WTC11 (cell line): ENCODE results near the gene MRC2. TPM values are rescaled to one million over a fixed set of nuclear protein-coding genes. Genes with fewer than 3 reads are reported as not detected.

ENCODE experiments used
- ATF2 ChIP-seq: sonication (generic); formaldehyde crosslinking; IDR thresholded peaks from 2 replicates; pipeline ENCODE4 v1.8.1; 2022; ENCODE audit warnings: low read depth, missing genetic modification reagents, borderline replicate concordance
- EMX1 ChIP-seq: fragments of 250-450 bp; sonication (Bioruptor Pico); IDR thresholded peaks from 2 replicates; pipeline ENCODE4 v1.8.0; 2021; ENCODE audit warnings: mild to moderate bottlenecking
- ERG ChIP-seq: fragments of 250-450 bp; sonication (Bioruptor Pico); IDR thresholded peaks from 2 replicates; pipeline ENCODE4 v1.8.0; 2021; ENCODE audit warnings: mild to moderate bottlenecking
- NFYB ChIP-seq: sonication (generic); formaldehyde crosslinking; conservative IDR thresholded peaks from 2 replicates; pipeline ENCODE4 v1.8.0; 2022; ENCODE audit warnings: low read depth, missing genetic modification reagents
- OVOL2 ChIP-seq: fragments of 250-450 bp; sonication (Bioruptor Pico); IDR thresholded peaks from 2 replicates; pipeline ENCODE4 v1.9.0; 2021; ENCODE audit warnings: mild to moderate bottlenecking, borderline replicate concordance
- USF1 ChIP-seq: sonication (generic); formaldehyde crosslinking; IDR thresholded peaks from 2 replicates; pipeline ENCODE4 v1.8.0; 2022; ENCODE audit warnings: mild to moderate bottlenecking, missing genetic modification reagents
- ZNF281 ChIP-seq: sonication (generic); formaldehyde crosslinking; IDR thresholded peaks from 2 replicates; pipeline ENCODE4 v1.8.0; 2023; ENCODE audit warnings: mild to moderate bottlenecking, missing genetic modification reagents
- total RNA-seq: library from RNA; stranded (reverse); gene quantifications from 3 replicates; pipeline ENCODE4 v1.2.3, GENCODE V29; 2021
- TF ChIP-seq, protein P1 (sequence below): fragments of 250-450 bp; sonication (Bioruptor Pico); IDR thresholded peaks from 2 replicates; pipeline ENCODE4 v1.9.0; 2021; ENCODE audit warnings: mild to moderate bottlenecking
- TF ChIP-seq, protein P2 (sequence below): fragments of 250-450 bp; sonication (Bioruptor Pico); IDR thresholded peaks from 2 replicates; pipeline ENCODE4 v1.9.0; 2021; ENCODE audit warnings: mild to moderate bottlenecking, borderline replicate concordance

The MRC2 gene
- total RNA-seq, 1 experiment from 2014 or later = 35.3 TPM

DNA sequence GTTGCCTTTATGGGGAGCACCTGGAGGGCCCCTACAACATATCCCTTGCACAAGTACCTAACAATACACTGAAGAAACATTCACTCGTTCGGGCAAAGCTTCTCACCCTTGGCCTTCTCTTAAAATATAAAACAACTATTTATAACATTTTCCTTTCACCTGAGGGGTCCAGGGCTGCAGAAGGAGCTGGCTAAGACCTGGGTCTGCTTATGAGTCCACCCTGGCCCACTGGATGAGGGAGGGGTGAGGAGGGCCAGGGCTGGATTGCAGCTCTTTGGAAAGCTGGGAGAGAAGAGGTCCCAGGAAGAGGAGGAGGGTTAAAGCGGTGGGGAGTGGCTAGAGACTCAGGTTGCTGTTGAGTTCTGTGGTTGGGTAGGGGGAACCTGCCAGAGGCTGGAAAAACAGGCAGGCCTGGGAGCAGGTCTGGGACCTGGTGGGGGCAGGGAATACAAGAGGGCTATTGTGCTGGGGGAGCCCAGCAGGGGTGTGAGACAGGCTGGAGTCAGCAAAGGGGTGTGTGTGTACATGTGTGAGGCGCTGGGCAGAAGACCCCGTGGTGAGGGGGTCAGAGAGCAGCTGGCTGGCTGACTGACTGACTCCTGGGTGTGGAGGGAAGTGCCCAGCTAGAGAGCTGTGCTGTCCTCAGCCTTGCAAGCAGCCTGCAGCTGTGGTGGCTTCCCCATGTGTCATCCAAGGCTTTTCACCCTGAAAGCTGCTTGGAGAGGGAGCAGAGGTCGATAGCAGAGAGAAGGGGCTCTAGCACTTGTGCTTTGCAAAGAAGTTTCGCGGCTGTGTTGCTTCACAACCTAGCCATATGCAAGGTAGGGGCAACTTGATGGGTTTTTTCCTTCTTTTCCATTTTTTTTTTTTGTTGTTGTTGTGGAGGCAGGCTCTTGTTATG, 10.2 kb upstream of the MRC2 start (continued):
- TF ChIP-seq ZNF281 (0 out of 2 replicates have a peak, but pooled peaks have one; percentile 61), ATF2 (CRISPR knock-in tag) (no peak), OVOL2 (CRISPR knock-in tag) (no peak), EMX1 (CRISPR knock-in tag) (no peak), NFYB (CRISPR knock-in tag) (no peak), USF1 (CRISPR knock-in tag) (no peak), ERG (0 out of 2 replicates have a peak, but pooled peaks have one; percentile 58)
- TF ChIP-seq, protein P1, sequence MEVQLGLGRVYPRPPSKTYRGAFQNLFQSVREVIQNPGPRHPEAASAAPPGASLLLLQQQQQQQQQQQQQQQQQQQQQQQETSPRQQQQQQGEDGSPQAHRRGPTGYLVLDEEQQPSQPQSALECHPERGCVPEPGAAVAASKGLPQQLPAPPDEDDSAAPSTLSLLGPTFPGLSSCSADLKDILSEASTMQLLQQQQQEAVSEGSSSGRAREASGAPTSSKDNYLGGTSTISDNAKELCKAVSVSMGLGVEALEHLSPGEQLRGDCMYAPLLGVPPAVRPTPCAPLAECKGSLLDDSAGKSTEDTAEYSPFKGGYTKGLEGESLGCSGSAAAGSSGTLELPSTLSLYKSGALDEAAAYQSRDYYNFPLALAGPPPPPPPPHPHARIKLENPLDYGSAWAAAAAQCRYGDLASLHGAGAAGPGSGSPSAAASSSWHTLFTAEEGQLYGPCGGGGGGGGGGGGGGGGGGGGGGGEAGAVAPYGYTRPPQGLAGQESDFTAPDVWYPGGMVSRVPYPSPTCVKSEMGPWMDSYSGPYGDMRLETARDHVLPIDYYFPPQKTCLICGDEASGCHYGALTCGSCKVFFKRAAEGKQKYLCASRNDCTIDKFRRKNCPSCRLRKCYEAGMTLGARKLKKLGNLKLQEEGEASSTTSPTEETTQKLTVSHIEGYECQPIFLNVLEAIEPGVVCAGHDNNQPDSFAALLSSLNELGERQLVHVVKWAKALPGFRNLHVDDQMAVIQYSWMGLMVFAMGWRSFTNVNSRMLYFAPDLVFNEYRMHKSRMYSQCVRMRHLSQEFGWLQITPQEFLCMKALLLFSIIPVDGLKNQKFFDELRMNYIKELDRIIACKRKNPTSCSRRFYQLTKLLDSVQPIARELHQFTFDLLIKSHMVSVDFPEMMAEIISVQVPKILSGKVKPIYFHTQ (CRISPR knock-in tag) = no peak
- TF ChIP-seq, protein P2, sequence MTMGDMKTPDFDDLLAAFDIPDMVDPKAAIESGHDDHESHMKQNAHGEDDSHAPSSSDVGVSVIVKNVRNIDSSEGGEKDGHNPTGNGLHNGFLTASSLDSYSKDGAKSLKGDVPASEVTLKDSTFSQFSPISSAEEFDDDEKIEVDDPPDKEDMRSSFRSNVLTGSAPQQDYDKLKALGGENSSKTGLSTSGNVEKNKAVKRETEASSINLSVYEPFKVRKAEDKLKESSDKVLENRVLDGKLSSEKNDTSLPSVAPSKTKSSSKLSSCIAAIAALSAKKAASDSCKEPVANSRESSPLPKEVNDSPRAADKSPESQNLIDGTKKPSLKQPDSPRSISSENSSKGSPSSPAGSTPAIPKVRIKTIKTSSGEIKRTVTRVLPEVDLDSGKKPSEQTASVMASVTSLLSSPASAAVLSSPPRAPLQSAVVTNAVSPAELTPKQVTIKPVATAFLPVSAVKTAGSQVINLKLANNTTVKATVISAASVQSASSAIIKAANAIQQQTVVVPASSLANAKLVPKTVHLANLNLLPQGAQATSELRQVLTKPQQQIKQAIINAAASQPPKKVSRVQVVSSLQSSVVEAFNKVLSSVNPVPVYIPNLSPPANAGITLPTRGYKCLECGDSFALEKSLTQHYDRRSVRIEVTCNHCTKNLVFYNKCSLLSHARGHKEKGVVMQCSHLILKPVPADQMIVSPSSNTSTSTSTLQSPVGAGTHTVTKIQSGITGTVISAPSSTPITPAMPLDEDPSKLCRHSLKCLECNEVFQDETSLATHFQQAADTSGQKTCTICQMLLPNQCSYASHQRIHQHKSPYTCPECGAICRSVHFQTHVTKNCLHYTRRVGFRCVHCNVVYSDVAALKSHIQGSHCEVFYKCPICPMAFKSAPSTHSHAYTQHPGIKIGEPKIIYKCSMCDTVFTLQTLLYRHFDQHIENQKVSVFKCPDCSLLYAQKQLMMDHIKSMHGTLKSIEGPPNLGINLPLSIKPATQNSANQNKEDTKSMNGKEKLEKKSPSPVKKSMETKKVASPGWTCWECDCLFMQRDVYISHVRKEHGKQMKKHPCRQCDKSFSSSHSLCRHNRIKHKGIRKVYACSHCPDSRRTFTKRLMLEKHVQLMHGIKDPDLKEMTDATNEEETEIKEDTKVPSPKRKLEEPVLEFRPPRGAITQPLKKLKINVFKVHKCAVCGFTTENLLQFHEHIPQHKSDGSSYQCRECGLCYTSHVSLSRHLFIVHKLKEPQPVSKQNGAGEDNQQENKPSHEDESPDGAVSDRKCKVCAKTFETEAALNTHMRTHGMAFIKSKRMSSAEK = 0 out of 2 replicates have a peak, but pooled peaks have one; percentile 23
